Measurements from ENCODE around the gene ARMC3. TPM values are rescaled to one million over a fixed set of nuclear protein-coding genes. Genes with fewer than 3 reads are reported as not detected.

The ARMC3 gene
- total RNA-seq, 3 donors from 2014 or later = 0.33 to 0.88 TPM; not detected in 1

DNA sequence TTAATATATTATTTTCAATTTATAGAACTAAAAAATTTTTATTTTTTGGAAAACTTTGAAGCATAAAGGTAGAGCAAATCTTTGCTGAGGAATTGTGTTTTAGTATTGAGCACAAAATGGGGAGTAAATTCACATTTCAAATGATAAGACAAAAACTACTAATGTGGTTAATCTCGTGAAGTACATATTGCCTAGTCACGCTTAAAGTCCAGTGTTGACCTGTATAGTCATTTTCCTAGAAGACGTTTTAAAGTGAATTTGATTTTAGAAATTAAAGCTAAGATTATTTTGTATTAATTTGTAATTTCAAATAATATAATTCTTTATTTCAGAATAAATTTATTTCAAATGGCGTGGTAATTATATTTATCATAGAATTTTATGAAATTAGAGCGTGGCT is 110.3 kb downstream of the ARMC3 start:
- H3K4me1 ChIP-seq = no peaks in the 10 kb centered on the region
- H3K27me3 ChIP-seq = no peaks in the 10 kb centered on the region
- TF ChIP-seq, protein P1, sequence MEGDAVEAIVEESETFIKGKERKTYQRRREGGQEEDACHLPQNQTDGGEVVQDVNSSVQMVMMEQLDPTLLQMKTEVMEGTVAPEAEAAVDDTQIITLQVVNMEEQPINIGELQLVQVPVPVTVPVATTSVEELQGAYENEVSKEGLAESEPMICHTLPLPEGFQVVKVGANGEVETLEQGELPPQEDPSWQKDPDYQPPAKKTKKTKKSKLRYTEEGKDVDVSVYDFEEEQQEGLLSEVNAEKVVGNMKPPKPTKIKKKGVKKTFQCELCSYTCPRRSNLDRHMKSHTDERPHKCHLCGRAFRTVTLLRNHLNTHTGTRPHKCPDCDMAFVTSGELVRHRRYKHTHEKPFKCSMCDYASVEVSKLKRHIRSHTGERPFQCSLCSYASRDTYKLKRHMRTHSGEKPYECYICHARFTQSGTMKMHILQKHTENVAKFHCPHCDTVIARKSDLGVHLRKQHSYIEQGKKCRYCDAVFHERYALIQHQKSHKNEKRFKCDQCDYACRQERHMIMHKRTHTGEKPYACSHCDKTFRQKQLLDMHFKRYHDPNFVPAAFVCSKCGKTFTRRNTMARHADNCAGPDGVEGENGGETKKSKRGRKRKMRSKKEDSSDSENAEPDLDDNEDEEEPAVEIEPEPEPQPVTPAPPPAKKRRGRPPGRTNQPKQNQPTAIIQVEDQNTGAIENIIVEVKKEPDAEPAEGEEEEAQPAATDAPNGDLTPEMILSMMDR (IDR thresholded peaks at IDR 0.05) = no peak
- no peak for TF ChIP-seq POLR2A (IDR thresholded peaks at IDR 0.05)
- TF ChIP-seq POLR2AphosphoS5 (IDR thresholded peaks at IDR 0.05) = no peak
- H3K9me3 ChIP-seq = no peaks in the 10 kb centered on the region
- H3K27ac ChIP-seq = no peak overlapping the region
- no peak for DNase-seq (ENCODE audit: low spot score in 2 of 2)
- H3K36me3 ChIP-seq = no peaks in the 10 kb centered on the region
- intact Hi-C loops (cut with DNase I; ENCODE audit: low total_unique reads) = no loop called here
- no peak overlapping the region for H3K4me3 ChIP-seq

DNA sequence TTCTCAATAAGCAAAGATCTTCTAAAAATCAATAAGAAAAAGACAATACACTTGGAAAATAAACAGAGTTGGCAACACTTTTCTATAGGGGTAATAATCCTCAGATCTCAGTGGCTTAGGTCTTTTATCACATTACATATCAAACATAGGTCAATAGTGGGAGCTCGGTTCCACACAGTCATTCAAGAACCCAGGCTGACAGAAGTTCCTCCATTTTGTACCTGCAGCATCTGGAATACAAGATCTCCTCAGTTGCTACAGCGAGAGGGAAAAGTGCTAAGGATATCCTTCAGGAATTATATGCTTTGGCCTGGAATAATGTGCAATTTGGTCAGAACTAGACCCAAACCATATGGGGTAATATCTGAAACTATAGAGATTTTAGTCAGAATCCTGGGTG is 112.1 kb downstream of the ARMC3 start:
- DNase-seq (ENCODE audit: low spot score in 2 of 2) = no peak
- Histone ChIP-seq H3K27me3 (no peaks in the 10 kb centered on the region), H3K27ac (no peak overlapping the region), H3K36me3 (no peaks in the 10 kb centered on the region), H3K9me3 (no peaks in the 10 kb centered on the region), H3K4me1 (no peaks in the 10 kb centered on the region), H3K4me3 (no peak overlapping the region)
- no peak for TF ChIP-seq POLR2AphosphoS5 (IDR thresholded peaks at IDR 0.05)
- no peak for TF ChIP-seq POLR2A (IDR thresholded peaks at IDR 0.05)
- TF ChIP-seq, protein P1 (IDR thresholded peaks at IDR 0.05) = no peak
- intact Hi-C loops (cut with DNase I; ENCODE audit: low total_unique reads) = no loop called here

DNA sequence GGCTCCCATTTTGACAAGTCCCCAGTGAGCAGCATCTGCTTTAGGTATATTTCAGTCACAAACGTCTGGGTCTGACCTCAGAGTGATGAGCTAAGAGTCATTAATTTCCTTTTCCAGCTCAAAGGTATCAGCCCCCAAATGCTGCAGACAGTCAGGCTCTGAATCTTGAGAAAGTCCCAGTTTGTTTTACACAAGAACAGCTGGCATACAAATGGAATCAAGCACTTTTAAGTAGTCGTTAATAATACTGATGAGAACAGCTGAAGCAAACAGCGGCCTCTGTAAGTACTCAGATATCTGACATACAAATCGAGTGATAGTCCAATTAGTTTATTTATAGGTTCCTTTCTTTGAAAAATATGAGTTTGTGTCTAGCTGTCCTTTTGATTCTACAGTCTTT is 118.2 kb downstream of the ARMC3 start:
- Histone ChIP-seq H3K4me3 (no peak overlapping the region), H3K4me1 (no peaks in the 10 kb centered on the region), H3K27me3 (no peaks in the 10 kb centered on the region), H3K27ac (no peak overlapping the region), H3K36me3 (no peaks in the 10 kb centered on the region), H3K9me3 (no peaks in the 10 kb centered on the region)
- TF ChIP-seq POLR2A (IDR thresholded peaks at IDR 0.05) = no peak
- TF ChIP-seq, protein P1 (IDR thresholded peaks at IDR 0.05) = no peak
- no peak for TF ChIP-seq POLR2AphosphoS5 (IDR thresholded peaks at IDR 0.05)
- intact Hi-C loops (cut with DNase I; ENCODE audit: low total_unique reads) = loop anchor here (5.0 kb wide), 1 partner anchor 734 kb away; no protein-coding TSS in a partner anchor
- DNase-seq (ENCODE audit: low spot score in 2 of 2) = no peak

DNA sequence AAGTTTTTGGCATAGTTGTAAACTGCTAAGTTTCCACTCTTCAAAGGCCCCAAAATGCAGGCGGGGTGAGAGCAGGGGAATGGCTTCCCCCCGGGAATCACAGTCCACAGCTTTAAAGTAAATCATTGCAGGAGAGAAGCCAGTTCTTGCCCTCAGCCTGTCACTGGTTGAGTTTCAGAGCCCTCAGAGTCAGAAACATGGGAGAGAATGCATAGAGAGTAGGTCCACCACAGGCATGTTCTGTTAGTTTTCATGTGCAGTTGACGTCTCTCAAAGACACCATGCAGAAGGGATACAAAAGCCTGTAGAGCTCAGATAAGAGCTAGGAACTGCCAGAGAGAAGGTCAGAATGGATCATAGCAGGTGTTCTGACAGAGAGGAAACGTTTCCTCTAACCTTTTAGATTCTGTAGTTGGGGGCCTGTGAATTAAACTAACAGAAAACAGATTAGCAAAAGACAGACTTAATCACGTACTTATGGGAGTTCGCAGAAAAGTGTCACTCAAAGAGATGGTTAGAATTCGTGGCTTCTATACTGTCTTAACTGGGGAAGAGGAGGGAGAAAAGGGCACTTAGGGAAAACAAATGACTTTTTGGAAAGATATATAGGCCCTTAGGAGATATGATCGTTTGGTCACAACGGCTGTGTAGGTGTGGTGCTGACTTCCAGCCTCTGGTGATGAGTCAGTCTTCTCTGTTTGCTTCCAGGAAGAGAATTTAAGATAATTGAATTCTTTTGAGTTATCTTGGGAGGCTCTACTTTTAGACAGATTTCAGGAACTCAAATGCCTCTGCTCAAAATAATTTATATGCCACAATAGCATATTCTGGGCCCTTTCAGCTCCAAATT is 119.6 kb downstream of the ARMC3 start:
- Histone ChIP-seq H3K9me3 (no peaks in the 10 kb centered on the region), H3K27ac (no peak overlapping the region), H3K4me3 (no peak overlapping the region), H3K36me3 (no peaks in the 10 kb centered on the region), H3K4me1 (no peaks in the 10 kb centered on the region), H3K27me3 (no peaks in the 10 kb centered on the region)
- no peak for DNase-seq (ENCODE audit: low spot score in 2 of 2)
- intact Hi-C loops (cut with DNase I; ENCODE audit: low total_unique reads) = loop anchor here (5.0 kb wide), 1 partner anchor 735 kb away; no protein-coding TSS in a partner anchor
- TF ChIP-seq, protein P1 (IDR thresholded peaks at IDR 0.05) = no peak
- TF ChIP-seq POLR2AphosphoS5 (IDR thresholded peaks at IDR 0.05) (no peak), POLR2A (IDR thresholded peaks at IDR 0.05) (no peak)

DNA sequence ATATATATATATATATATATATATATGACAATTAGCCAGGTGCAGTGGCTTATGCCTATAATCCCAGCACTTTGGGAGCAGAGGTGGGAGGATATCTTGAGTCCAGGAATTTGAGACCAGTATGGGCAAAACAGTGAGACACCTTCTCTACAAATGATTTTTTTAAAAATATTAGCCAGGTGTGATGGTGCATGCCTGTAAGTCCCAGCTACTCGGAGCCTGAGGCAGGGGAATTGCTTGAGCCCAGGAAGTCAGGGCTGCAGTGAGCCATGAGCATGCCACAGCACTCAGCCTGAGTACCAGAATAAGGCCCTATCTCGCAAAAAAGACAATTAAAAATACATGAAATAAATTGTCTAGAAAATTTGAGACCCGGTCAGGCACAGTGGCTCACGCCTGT is 120.3 kb downstream of the ARMC3 start:
- intact Hi-C loops (cut with DNase I; ENCODE audit: low total_unique reads) = loop anchor here (5.0 kb wide), 1 partner anchor 736 kb away; no protein-coding TSS in a partner anchor
- no peak overlapping the region for H3K27ac ChIP-seq
- no peaks in the 10 kb centered on the region for H3K4me1 ChIP-seq
- H3K36me3 ChIP-seq = no peaks in the 10 kb centered on the region
- no peaks in the 10 kb centered on the region for H3K9me3 ChIP-seq
- TF ChIP-seq, protein P1 (IDR thresholded peaks at IDR 0.05) = no peak
- TF ChIP-seq POLR2AphosphoS5 (IDR thresholded peaks at IDR 0.05) (no peak), POLR2A (IDR thresholded peaks at IDR 0.05) (no peak)
- no peak overlapping the region for H3K4me3 ChIP-seq
- DNase-seq (ENCODE audit: low spot score in 2 of 2) = no peak
- H3K27me3 ChIP-seq = no peaks in the 10 kb centered on the region

All from breast epithelium (tissue), 4 donors.